ENCODE data around the gene PANK4.

The PANK4 gene

GRCh38 chr1:2508751-2509150 is 17.6 kb downstream of the PANK4 start:
- DNase-seq: no peak

GRCh38 chr1:2508180-2508579 is 18.2 kb downstream of the PANK4 start:
- DNase-seq: no peak

GRCh38 chr1:2507744-2508155 is 18.6 kb downstream of the PANK4 start:
- DNase-seq: no peak

- no peak for DNase-seq
These were observed 19.4 kb downstream of the PANK4 start for GRCh38 chr1:2506901-2507565.

GRCh38 chr1:2506007-2506860 is 20.2 kb downstream of the PANK4 start:
- DNase-seq: no peak

GRCh38 chr1:2505461-2505994 is 20.9 kb downstream of the PANK4 start:
- no peak for DNase-seq

GRCh38 chr1:2504949-2505272 is 21.5 kb downstream of the PANK4 start:
- DNase-seq: no peak

- DNase-seq: no peak
These were observed 22.0 kb downstream of the PANK4 start for GRCh38 chr1:2504225-2504948.

GRCh38 chr1:2503554-2504224 is 22.7 kb downstream of the PANK4 start:
- DNase-seq: no peak

- no peak for DNase-seq
These were observed 23.5 kb downstream of the PANK4 start for GRCh38 chr1:2502661-2503553.

GRCh38 chr1:2502210-2502609 is 24.2 kb downstream of the PANK4 start:
- DNase-seq: no peak

- no peak for DNase-seq
These were observed 24.6 kb downstream of the PANK4 start for GRCh38 chr1:2501820-2502119.

GRCh38 chr1:2501041-2501819 is 25.2 kb downstream of the PANK4 start:
- DNase-seq: no peak

GRCh38 chr1:2499986-2500596 is 26.3 kb downstream of the PANK4 start:
- DNase-seq: no peak

GRCh38 chr1:2499260-2499659 is 27.1 kb downstream of the PANK4 start:
- DNase-seq: no peak

- no peak for DNase-seq
These were observed 27.7 kb downstream of the PANK4 start for GRCh38 chr1:2498648-2499047.

GRCh38 chr1:2497891-2498290 is 28.5 kb downstream of the PANK4 start:
- DNase-seq: no peak

- DNase-seq: no peak
These were observed 29.6 kb downstream of the PANK4 start for GRCh38 chr1:2496746-2497145.

GRCh38 chr1:2496087-2496622 is 30.2 kb downstream of the PANK4 start:
- no peak for DNase-seq

GRCh38 chr1:2495546-2495945 is 30.9 kb downstream of the PANK4 start:
- no peak for DNase-seq

- DNase-seq: no peak
These were observed 31.4 kb downstream of the PANK4 start for GRCh38 chr1:2495026-2495425.

All from stimulated activated CD4-positive, alpha-beta T cell treated with anti-CD3 and anti-CD28 coated beads, Interleukin-1b, Interleukin-23, amount 100 ng/mL, for 48 hours (primary cell).